Neutrophil (primary cell): Measurements from ENCODE around the gene GRM8.

Experiments used
- H3K27ac ChIP-seq: fragments of 200-600 bp; sonication (generic); 2 replicates; pipeline ENCODE4 v1.5.1; 2016; ENCODE audit warnings: mild to moderate bottlenecking, moderate library complexity
- H3K27me3 ChIP-seq: fragments of 200-600 bp; sonication (generic); 2 replicates; pipeline ENCODE4 v1.6.0; 2016; ENCODE audit warnings: mild to moderate bottlenecking
- H3K36me3 ChIP-seq: fragments of 200-600 bp; sonication (generic); 2 replicates; pipeline ENCODE4 v1.5.1; 2017
- H3K4me1 ChIP-seq, 2 experiments: fragments of 200-600 bp in 1 of 2; sonication (generic) in 1 of 2; 1 replicate in 1 of 2; 2 replicates in 1 of 2; pipeline versions ENCODE4 v1.5.1 to v1.6.1; 2013 to 2016; ENCODE audit warnings: low read depth in 1 of 2, low read length in 1 of 2, mild to moderate bottlenecking in 1 of 2, moderate library complexity in 1 of 2; ENCODE audit not compliant: control insufficient read depth in 1 of 2, insufficient read depth in 1 of 2
- H3K4me3 ChIP-seq, 2 experiments: fragments of 200-600 bp in 1 of 2; sonication (generic) in 1 of 2; 1 replicate in 1 of 2; 2 replicates in 1 of 2; pipeline ENCODE4 v1.5.1; 2013 to 2016; ENCODE audit warnings: low read depth in 1 of 2, low read length in 1 of 2, mild to moderate bottlenecking in 1 of 2, moderate library complexity in 1 of 2
- H3K9me3 ChIP-seq: fragments of 200-600 bp; sonication (generic); 2 replicates; pipeline ENCODE4 v1.5.1; 2016
- TF ChIP-seq, protein P1 (sequence below): fragments of 200-600 bp; sonication (generic); IDR thresholded peaks from 2 replicates; pipeline ENCODE4 v1.5.1; 2016; ENCODE audit warnings: antibody characterized with exemption

GRM8 gene

GRCh38 chr7:126472825-126473224, 779.9 kb downstream of the GRM8 start:
- TF ChIP-seq, protein P1, sequence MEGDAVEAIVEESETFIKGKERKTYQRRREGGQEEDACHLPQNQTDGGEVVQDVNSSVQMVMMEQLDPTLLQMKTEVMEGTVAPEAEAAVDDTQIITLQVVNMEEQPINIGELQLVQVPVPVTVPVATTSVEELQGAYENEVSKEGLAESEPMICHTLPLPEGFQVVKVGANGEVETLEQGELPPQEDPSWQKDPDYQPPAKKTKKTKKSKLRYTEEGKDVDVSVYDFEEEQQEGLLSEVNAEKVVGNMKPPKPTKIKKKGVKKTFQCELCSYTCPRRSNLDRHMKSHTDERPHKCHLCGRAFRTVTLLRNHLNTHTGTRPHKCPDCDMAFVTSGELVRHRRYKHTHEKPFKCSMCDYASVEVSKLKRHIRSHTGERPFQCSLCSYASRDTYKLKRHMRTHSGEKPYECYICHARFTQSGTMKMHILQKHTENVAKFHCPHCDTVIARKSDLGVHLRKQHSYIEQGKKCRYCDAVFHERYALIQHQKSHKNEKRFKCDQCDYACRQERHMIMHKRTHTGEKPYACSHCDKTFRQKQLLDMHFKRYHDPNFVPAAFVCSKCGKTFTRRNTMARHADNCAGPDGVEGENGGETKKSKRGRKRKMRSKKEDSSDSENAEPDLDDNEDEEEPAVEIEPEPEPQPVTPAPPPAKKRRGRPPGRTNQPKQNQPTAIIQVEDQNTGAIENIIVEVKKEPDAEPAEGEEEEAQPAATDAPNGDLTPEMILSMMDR: no peak
- Histone ChIP-seq H3K9me3 (peaks cover 5% of the 10 kb centered on the region), H3K4me3 (no peak overlapping the region), H3K4me1 (no peaks in the 10 kb centered on the region), H3K27ac (no peak overlapping the region), H3K27me3 (no peaks in the 10 kb centered on the region), H3K36me3 (no peaks in the 10 kb centered on the region)

- Histone ChIP-seq H3K9me3 (no peaks in the 10 kb centered on the region), H3K4me1 (no peaks in the 10 kb centered on the region), H3K36me3 (no peaks in the 10 kb centered on the region), H3K27me3 (no peaks in the 10 kb centered on the region), H3K27ac (no peak overlapping the region), H3K4me3 (no peak overlapping the region)
- TF ChIP-seq, protein P1: no peak
Observed at GRCh38 chr7:126462405-126462804, 790.3 kb downstream of the GRM8 start.

DNA sequence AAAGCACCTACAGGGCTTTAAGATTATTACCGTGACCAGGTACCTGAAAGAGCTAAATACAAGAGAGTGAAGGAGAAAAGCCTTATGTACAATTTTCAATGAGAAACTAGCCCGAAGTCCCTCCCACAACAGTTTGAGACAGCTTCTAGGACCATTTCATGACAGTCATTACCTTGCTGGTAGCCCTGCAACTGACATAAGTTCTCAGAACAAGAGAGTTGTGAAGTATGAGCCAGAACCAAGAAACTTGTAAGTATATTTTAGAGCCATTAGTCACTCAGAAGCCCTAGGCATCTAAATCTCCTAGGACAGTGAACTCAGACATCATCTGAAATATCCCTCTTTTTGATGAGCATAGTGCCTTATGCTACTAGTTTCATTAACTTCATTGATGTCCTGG, 792.1 kb downstream of the GRM8 start:
- Histone ChIP-seq H3K9me3 (no peaks in the 10 kb centered on the region), H3K27me3 (no peaks in the 10 kb centered on the region), H3K36me3 (no peaks in the 10 kb centered on the region), H3K27ac (no peak overlapping the region), H3K4me3 (no peak overlapping the region), H3K4me1 (no peaks in the 10 kb centered on the region)
- TF ChIP-seq, protein P1: no peak

- Histone ChIP-seq H3K4me1 (no peaks in the 10 kb centered on the region), H3K27me3 (no peaks in the 10 kb centered on the region), H3K27ac (no peak overlapping the region), H3K4me3 (no peak overlapping the region), H3K9me3 (no peaks in the 10 kb centered on the region), H3K36me3 (no peaks in the 10 kb centered on the region)
- TF ChIP-seq, protein P1: no peak
Observed at GRCh38 chr7:126453104-126453503, 799.6 kb downstream of the GRM8 start.

GRCh38 chr7:126450269-126450671, 802.5 kb downstream of the GRM8 start:
- Histone ChIP-seq H3K4me1 (no peaks in the 10 kb centered on the region), H3K4me3 (no peak overlapping the region), H3K36me3 (no peaks in the 10 kb centered on the region), H3K27me3 (no peaks in the 10 kb centered on the region), H3K9me3 (no peaks in the 10 kb centered on the region), H3K27ac (no peak overlapping the region)
- TF ChIP-seq, protein P1: no peak
